K562 (cell line): ENCODE measurements around the gene PPM1H. TPM values are rescaled to one million over a fixed set of nuclear protein-coding genes. Genes with fewer than 3 reads are reported as not detected.

Source experiments
- CHD7 ChIP-seq: fragments of 200-600 bp; sonication (generic); IDR thresholded peaks from one replicate; pipeline ENCODE4 v1.6.1; 2012; ENCODE audit warnings: mild to moderate bottlenecking, low read depth, low read length, inconsistent platforms
- CREB5 ChIP-seq: fragments of 250-450 bp; sonication (Bioruptor Pico); IDR thresholded peaks from 2 replicates; pipeline ENCODE4 v1.5.0; 2020; ENCODE audit warnings: mild to moderate bottlenecking
- OTX1 ChIP-seq: fragments of 450-650 bp; formaldehyde crosslinking; IDR thresholded peaks from 2 replicates; pipeline ENCODE4 v1.4.0; 2022; ENCODE audit warnings: mild to moderate bottlenecking
- POLR2AphosphoS2 ChIP-seq: IDR thresholded peaks from 2 replicates; pipeline ENCODE4 v1.6.1; 2012; ENCODE audit warnings: low read length, improper control_type of control experiment
- SETDB1 ChIP-seq: IDR thresholded peaks from one replicate; pipeline ENCODE4 v1.6.1; 2012; ENCODE audit warnings: low read length, control low read depth, inconsistent platforms
- polyA plus RNA-seq, 8 experiments: library from polyadenylated mRNA; depleted of rRNA in 4 of 8; stranded (reverse) in 5 of 8; unstranded in 3 of 8; fragments of >200 nt; fragmentation: Nextera tagmentation in 2 of 8; fragmentation: Illumina TruSeq in 1 of 8; extraction: Ambion mirVana in 2 of 8; extraction: Trizol in 1 of 8; gene quantifications; 2 replicates each; pipeline versions ENCODE4 v1.2.1 to v1.2.3, GENCODE V29; 2011 to 2014; ENCODE audit warnings: inconsistent platforms in 1 of 8, missing spikeins in 1 of 8
- total RNA-seq, 7 experiments: library from RNA; depleted of rRNA in 6 of 7; stranded (reverse); fragments of >200 nt in 6 of 7; fragmentation: Illumina TruSeq in 2 of 7; extraction: Trizol in 2 of 7; gene quantifications; 2 replicates each; pipeline versions ENCODE4 v1.2.1 to v1.2.3, GENCODE V29; 2011 to 2021; ENCODE audit warnings: low replicate concordance in 1 of 7

PPM1H gene
- total and polyA plus RNA-seq, 9 of the 15 experiments (the other 6 are each of a cell fraction or from before 2014, with no cell fraction given), result 5.3 to 29.3 (median 11.3) TPM

- TF ChIP-seq CREB5 (CRISPR knock-in tag) (no peak), SETDB1 (no peak), CHD7 (no peak), POLR2AphosphoS2 (no peak), OTX1 (no peak)
These were observed 248.0 kb downstream of the PPM1H start (continued) for GRCh38 chr12:62686938-62687337.
